Right lobe of liver (tissue), 4 donors: Measurements from ENCODE around the gene SLC35B4.

ENCODE experiments used
- CTCF ChIP-seq, 4 donors: fragments of 200-600 bp in 3 of 4; fragments of 450-650 bp in 1 of 4; IDR thresholded peaks; one replicate each; pipeline versions ENCODE4 v1.5.1 to v1.8.0; 2016 to 2022; ENCODE audit warnings: antibody characterized with exemption in 4 of 4, mild to moderate bottlenecking in 2 of 4
- POLR2A ChIP-seq: fragments of 450-650 bp; IDR thresholded peaks from one replicate; pipeline ENCODE4 v1.6.1; 2017; ENCODE audit warnings: antibody characterized with exemption, mild to moderate bottlenecking
- donor health status: DM: no; HTN: no; CAD: no.
- donor health status: DM: no; HTN: no; CAD: no.
- donor health status: DM: no; HTN: yes; CAD: no.

- no peak for TF ChIP-seq CTCF (IDR thresholded peaks at IDR 0.05)
- TF ChIP-seq POLR2A: no peak
These were observed 38.3 kb upstream of the SLC35B4 start for GRCh38 chr7:134355004-134355525.
